Suprapubic skin (tissue), 4 donors: Measurements from ENCODE around the gene SNN. TPM values are rescaled to one million over a fixed set of nuclear protein-coding genes. Genes with fewer than 3 reads are reported as not detected.
A peak's percentile ranks its signal among the peaks of the same experiment; 100 is the strongest.

Experiments used
- DNase-seq, 2 donors: peaks; one replicate each; pipeline ENCODE4 v3.0.0-alpha.2; 2019; ENCODE audit warnings: low spot score in 2 of 2
- H3K27ac ChIP-seq: fragments of 200-600 bp; sonication (generic); one replicate; pipeline ENCODE4 v1.5.1; 2019
- H3K27me3 ChIP-seq: fragments of 200-600 bp; sonication (generic); one replicate; pipeline ENCODE4 v1.5.1; 2019
- H3K36me3 ChIP-seq: fragments of 200-600 bp; sonication (generic); one replicate; pipeline ENCODE4 v1.5.1; 2019
- H3K4me1 ChIP-seq: fragments of 200-600 bp; sonication (generic); one replicate; pipeline ENCODE4 v1.5.1; 2019
- H3K4me3 ChIP-seq: fragments of 200-600 bp; sonication (generic); one replicate; pipeline ENCODE4 v1.5.1; 2019; ENCODE audit warnings: mild to moderate bottlenecking
- H3K9me3 ChIP-seq: fragments of 200-600 bp; sonication (generic); one replicate; pipeline ENCODE4 v1.5.1; 2019
- CTCF ChIP-seq, 2 donors: fragments of 200-600 bp in 1 of 2; fragments of 450-650 bp in 1 of 2; sonication (generic) in 1 of 2; IDR thresholded peaks; one replicate each; pipeline ENCODE4 v1.5.1; 2016 to 2019; ENCODE audit warnings: antibody characterized with exemption in 2 of 2, mild to moderate bottlenecking in 1 of 2, moderate library complexity in 1 of 2
- EP300 ChIP-seq: sonication (generic); formaldehyde crosslinking; IDR thresholded peaks from one replicate; pipeline ENCODE4 v1.6.1; 2017; ENCODE audit warnings: antibody characterized with exemption
- POLR2A ChIP-seq, 2 donors: fragments of 450-650 bp; IDR thresholded peaks; one replicate each; pipeline ENCODE4 v1.6.1; 2017; ENCODE audit warnings: antibody characterized with exemption in 2 of 2, mild to moderate bottlenecking in 2 of 2, moderate library complexity in 2 of 2
- POLR2AphosphoS5 ChIP-seq, 3 donors: sonication (generic); formaldehyde crosslinking; IDR thresholded peaks; one replicate each; pipeline ENCODE4 v1.6.1; 2017; ENCODE audit warnings: antibody characterized with exemption in 3 of 3
- WGBS: methylation state at CpG from one replicate; pipeline ENCODE4 v1.1.5; 2018; 5-methylcytosine and 5-hydroxymethylcytosine counted together
- total RNA-seq, 4 donors: library from RNA; depleted of rRNA; stranded (reverse); fragments of >200 nt; gene quantifications; one replicate each; pipeline ENCODE4 v1.1.0, GENCODE V29; 2016

SNN gene
- total RNA-seq, 4 donors from 2014 or later = 17.0 to 32.7 (median 24.6) TPM

DNA sequence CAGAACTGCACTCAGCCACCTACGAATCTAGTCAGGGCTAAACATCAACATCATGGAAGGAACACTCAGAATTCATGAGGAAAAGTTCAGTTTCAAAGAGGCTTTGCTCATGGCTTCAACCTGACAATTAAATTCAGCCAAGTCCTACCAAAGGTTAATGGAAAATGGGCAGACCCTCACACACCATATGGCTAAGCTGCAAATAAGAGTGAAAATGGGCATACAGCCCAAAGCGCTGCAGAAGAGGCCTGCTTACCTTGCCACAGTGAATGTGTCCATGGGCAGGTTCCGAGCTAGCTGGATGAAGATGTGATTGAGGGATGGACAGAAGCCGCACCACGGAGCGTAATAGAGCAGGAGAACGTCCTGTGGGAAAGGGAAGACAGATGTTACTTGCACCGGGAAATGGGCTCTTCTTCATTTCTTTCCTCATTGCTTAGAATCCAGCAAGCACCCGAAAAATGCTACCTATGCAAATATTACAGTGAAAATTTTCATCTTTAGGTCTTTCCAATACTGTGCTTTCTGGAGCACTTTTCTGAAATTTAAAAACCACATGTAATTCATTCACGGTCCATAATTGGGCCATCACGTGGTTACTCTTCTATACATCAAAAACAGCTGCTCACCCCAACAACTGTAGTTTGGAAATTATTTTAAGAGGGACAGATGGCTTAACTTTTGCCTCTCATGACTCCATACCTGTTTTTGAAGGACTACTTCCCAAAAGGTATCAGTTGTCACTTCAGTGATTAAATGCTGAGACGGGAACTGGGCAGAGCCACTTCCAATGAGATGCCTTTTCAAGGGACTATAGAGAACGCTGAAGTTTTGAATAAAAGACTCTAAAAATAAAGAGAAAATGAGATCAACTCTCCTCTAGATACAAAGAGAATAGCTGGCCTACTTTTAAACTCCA lies 19.6 kb downstream of the SNN start:
- DNase-seq = peak in 1 of 2 donors; percentile 24
- H3K36me3 ChIP-seq = peaks cover 81% of the 10 kb centered on the region
- H3K27ac ChIP-seq = no peak overlapping the region
- TF ChIP-seq EP300 = no peak
- no peak for TF ChIP-seq POLR2A (IDR thresholded peaks at IDR 0.05)
- TF ChIP-seq CTCF (IDR thresholded peaks at IDR 0.05) = no peak
- 89% methylated on average over 13 of the region's 13 CpGs for WGBS
- peaks cover 8% of the 10 kb centered on the region for H3K4me1 ChIP-seq
- no peaks in the 10 kb centered on the region for H3K27me3 ChIP-seq
- no peak overlapping the region for H3K4me3 ChIP-seq
- no peaks in the 10 kb centered on the region for H3K9me3 ChIP-seq

- Histone ChIP-seq H3K4me1 (peaks cover 8% of the 10 kb centered on the region), H3K9me3 (no peaks in the 10 kb centered on the region), H3K4me3 (no peak overlapping the region), H3K27me3 (no peaks in the 10 kb centered on the region), H3K36me3 (peaks cover 76% of the 10 kb centered on the region), H3K27ac (no peak overlapping the region)
- TF ChIP-seq POLR2A (IDR thresholded peaks at IDR 0.05) (no peak), POLR2AphosphoS5 (IDR thresholded peaks at IDR 0.05) (no peak), EP300 (no peak), CTCF (IDR thresholded peaks at IDR 0.05) (no peak)
- 71% methylated on average over 1 of the region's 1 CpG for WGBS
- DNase-seq = peak in 1 of 2 donors; percentile 29
Observed at GRCh38 chr16:11688520-11688886, 20.2 kb downstream of the SNN start.

DNA sequence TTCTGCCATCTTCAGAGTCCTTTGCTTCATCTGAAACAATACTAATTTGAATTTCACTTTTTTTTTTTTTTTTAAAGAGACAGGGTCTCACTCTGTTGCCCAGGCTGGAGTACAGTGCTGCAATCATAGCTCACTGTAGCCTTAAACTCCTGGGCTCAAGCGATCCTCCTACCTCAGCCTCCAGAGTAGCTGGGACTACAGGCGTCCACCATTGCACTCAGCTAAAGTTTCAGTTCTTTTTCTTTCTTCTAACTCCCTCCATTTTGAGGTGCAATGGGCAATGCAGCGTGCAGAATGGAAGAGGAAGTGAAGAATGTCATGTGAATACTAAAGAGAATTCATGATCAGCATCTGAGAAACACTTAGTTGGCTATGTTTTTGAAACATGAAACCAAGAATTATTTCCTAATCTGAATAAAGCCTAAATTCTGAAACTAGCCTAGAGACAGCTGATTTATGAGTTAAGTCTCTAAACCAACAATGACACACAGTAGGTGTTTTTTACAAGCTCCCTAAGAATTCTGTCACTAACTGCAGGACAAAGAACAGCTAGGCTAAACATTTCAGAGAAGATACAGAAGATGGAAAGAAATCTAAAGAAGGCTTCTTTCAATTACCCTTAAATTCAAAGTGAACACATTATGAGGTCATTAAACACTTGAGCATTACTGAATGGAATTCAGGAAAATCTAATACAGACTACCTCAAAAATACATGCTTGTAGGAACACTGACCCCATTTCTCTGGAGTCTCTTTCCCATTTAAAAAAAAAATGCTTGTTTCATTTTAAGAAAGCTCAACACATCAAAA lies 21.0 kb downstream of the SNN start:
- TF ChIP-seq POLR2A (IDR thresholded peaks at IDR 0.05) = no peak
- TF ChIP-seq POLR2AphosphoS5 (IDR thresholded peaks at IDR 0.05) = no peak
- TF ChIP-seq EP300 = no peak
- TF ChIP-seq CTCF (IDR thresholded peaks at IDR 0.05) = no peak
- Histone ChIP-seq H3K36me3 (peaks cover 69% of the 10 kb centered on the region), H3K4me1 (peaks cover 8% of the 10 kb centered on the region), H3K27me3 (no peaks in the 10 kb centered on the region), H3K4me3 (no peak overlapping the region), H3K27ac (no peak overlapping the region), H3K9me3 (no peaks in the 10 kb centered on the region)
- no peak for DNase-seq
- 82% methylated on average over 3 of the region's 3 CpGs for WGBS

DNA sequence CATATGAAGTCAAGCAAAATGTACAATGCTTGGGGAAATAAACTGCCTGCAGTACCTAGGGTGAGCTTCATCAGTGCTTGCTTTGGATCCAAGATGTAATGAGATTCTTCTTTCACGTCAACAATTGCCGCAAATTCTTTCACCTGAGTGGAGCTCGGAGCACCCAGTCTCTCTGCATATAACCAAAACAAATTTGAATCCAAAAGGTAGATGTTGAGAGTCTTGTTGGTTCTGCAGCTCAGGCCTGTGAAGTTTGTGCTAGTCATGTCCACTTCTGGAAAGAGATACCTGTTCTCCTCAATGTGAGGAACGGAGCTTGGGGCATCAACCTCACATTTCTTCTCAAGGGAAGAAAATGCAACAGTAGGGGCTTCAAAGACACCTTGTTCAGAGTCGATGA lies 23.0 kb downstream of the SNN start:
- DNase-seq = no peak
- Histone ChIP-seq H3K9me3 (no peaks in the 10 kb centered on the region), H3K4me3 (no peak overlapping the region), H3K4me1 (peaks cover 8% of the 10 kb centered on the region), H3K27me3 (no peaks in the 10 kb centered on the region), H3K27ac (no peak overlapping the region), H3K36me3 (peaks cover 66% of the 10 kb centered on the region)
- TF ChIP-seq POLR2A (IDR thresholded peaks at IDR 0.05) (no peak), POLR2AphosphoS5 (IDR thresholded peaks at IDR 0.05) (no peak), CTCF (IDR thresholded peaks at IDR 0.05) (no peak), EP300 (no peak)
- 91% methylated on average over 5 of the region's 5 CpGs for WGBS

- peaks cover 66% of the 10 kb centered on the region for H3K36me3 ChIP-seq
- H3K27ac ChIP-seq = no peak overlapping the region
- WGBS = 93% methylated on average over 15 of the region's 15 CpGs
- DNase-seq = no peak
- H3K4me1 ChIP-seq = peaks cover 8% of the 10 kb centered on the region
- no peaks in the 10 kb centered on the region for H3K27me3 ChIP-seq
- no peak overlapping the region for H3K4me3 ChIP-seq
- TF ChIP-seq CTCF (IDR thresholded peaks at IDR 0.05) (no peak), EP300 (no peak), POLR2A (IDR thresholded peaks at IDR 0.05) (no peak), POLR2AphosphoS5 (IDR thresholded peaks at IDR 0.05) (no peak)
- H3K9me3 ChIP-seq = no peaks in the 10 kb centered on the region
Observed at GRCh38 chr16:11691771-11692170, 23.5 kb downstream of the SNN start.
